PC-9 (cell line): ENCODE data around the gene PBX3. TPM values are rescaled to one million over a fixed set of nuclear protein-coding genes. Genes with fewer than 3 reads are reported as not detected.

Source experiments
- BruUV-seq: library from RNA; stranded (reverse); fragments of 400-500 nt; replicated peaks from 2 replicates; lab custom pipeline; 2021; lab: Mats Ljungman, UMichigan
- CTCF ChIA-PET: fragments of 300-600 bp; sonication (Branson Sonifier 250); formaldehyde crosslinking; loops from one replicate; lab custom pipeline; 2022; ENCODE audit warnings: antibody characterized with exemption; lab: Charles Lee
- POLR2A ChIA-PET: fragments of 300-600 bp; sonication (Branson Sonifier 250); formaldehyde crosslinking; loops from one replicate; lab custom pipeline; 2022; ENCODE audit warnings: antibody characterized with exemption; ENCODE audit not compliant: unreplicated experiment; lab: Charles Lee
- DNase-seq, 2 experiments: peaks; one replicate each; pipeline versions ENCODE4 v3.0.0 to v3.0.0-alpha.2; 2015 to 2022; ENCODE audit warnings: mixed read lengths in 1 of 2
- H2AFZ ChIP-seq: fragments of 200-600 bp; sonication (generic); 2 replicates; pipeline ENCODE4 v1.8.1; 2017; ENCODE audit warnings: antibody characterized with exemption
- H3F3A ChIP-seq: fragments of 200-600 bp; sonication (generic); 2 replicates; pipeline ENCODE4 v1.8.1; 2017; ENCODE audit warnings: antibody characterized with exemption, mild to moderate bottlenecking, low read depth; ENCODE audit not compliant: insufficient read depth
- H3K27ac ChIP-seq: fragments of 200-600 bp; sonication (generic); 2 replicates; pipeline ENCODE4 v1.6.1; 2016; ENCODE audit warnings: mixed run types
- H3K27me3 ChIP-seq: fragments of 200-600 bp; sonication (generic); 2 replicates; pipeline ENCODE4 v1.6.1; 2016; ENCODE audit warnings: low read depth, mixed run types; ENCODE audit not compliant: insufficient read depth
- H3K36me3 ChIP-seq: fragments of 200-600 bp; sonication (generic); 2 replicates; pipeline ENCODE4 v1.6.1; 2016; ENCODE audit warnings: low read depth, mixed run types
- H3K4me1 ChIP-seq: fragments of 200-600 bp; sonication (generic); replicated peaks from 2 replicates; pipeline ENCODE4 v1.6.1; 2016; ENCODE audit warnings: mixed run types; ENCODE audit not compliant: insufficient read depth
- H3K4me2 ChIP-seq: fragments of 200-600 bp; sonication (generic); 2 replicates; pipeline ENCODE4 v1.6.1; 2017; ENCODE audit warnings: mixed run types
- H3K4me3 ChIP-seq: fragments of 200-600 bp; sonication (generic); 2 replicates; pipeline ENCODE4 v1.6.1; 2016; ENCODE audit warnings: mixed run types
- H3K79me2 ChIP-seq: fragments of 200-600 bp; sonication (generic); 2 replicates; pipeline ENCODE4 v1.6.1; 2017; ENCODE audit warnings: low read depth, mixed run types
- H3K9me2 ChIP-seq: fragments of 200-600 bp; sonication (generic); 2 replicates; pipeline ENCODE4 v1.8.1; 2017; ENCODE audit warnings: mild to moderate bottlenecking; ENCODE audit not compliant: insufficient read depth
- H3K9me3 ChIP-seq: fragments of 200-600 bp; sonication (generic); 2 replicates; pipeline ENCODE4 v1.8.1; 2016; ENCODE audit warnings: low read depth; ENCODE audit not compliant: insufficient read depth
- H4K20me1 ChIP-seq: fragments of 200-600 bp; sonication (generic); 2 replicates; pipeline ENCODE4 v1.8.1; 2017; ENCODE audit not compliant: insufficient read depth
- CTCF ChIP-seq: fragments of 200-600 bp; sonication (generic); conservative IDR thresholded peaks from 2 replicates; pipeline ENCODE4 v1.6.1; 2017; ENCODE audit warnings: mixed run types, antibody characterized with exemption, mild to moderate bottlenecking, moderate library complexity
- EZH2 ChIP-seq: fragments of 200-600 bp; sonication (generic); IDR thresholded peaks from 2 replicates; pipeline ENCODE4 v1.8.0; 2017; ENCODE audit warnings: antibody characterized with exemption, low read depth
- intact Hi-C: fragments of 100-400 bp; cut with micrococcal nuclease; formaldehyde crosslinking; loops from one replicate; pipeline ENCODE4 v1.10.0; 2022; ENCODE audit not compliant: unreplicated experiment
- total RNA-seq: library from RNA; stranded (reverse); gene quantifications from 2 replicates; pipeline ENCODE4 v1.2.3, GENCODE V29; 2021

The PBX3 gene
- total RNA-seq, 1 experiment from 2014 or later = 18.3 TPM

- no peaks in the 10 kb centered on the region for H3K79me2 ChIP-seq
- H3K27me3 ChIP-seq = no peaks in the 10 kb centered on the region
- no peak for DNase-seq
- intact Hi-C loops = no loop called here
- H3K27ac ChIP-seq = no peak overlapping the region
- H3K4me2 ChIP-seq = no peak overlapping the region
- no peak overlapping the region for H3K4me3 ChIP-seq
- H3K36me3 ChIP-seq = no peaks in the 10 kb centered on the region
- ChIA-PET POLR2A (no interaction called here), CTCF (no interaction called here)
- no peaks in the 10 kb centered on the region for H3K9me2 ChIP-seq
- no TSS peak for BruUV-seq
- H3K9me3 ChIP-seq = no peaks in the 10 kb centered on the region
- no peaks in the 10 kb centered on the region for H4K20me1 ChIP-seq
- H3F3A ChIP-seq = no peaks in the 10 kb centered on the region
- peaks cover 10% of the 10 kb centered on the region; the same call in 1 of the 2 replicates for H3K4me1 ChIP-seq
- TF ChIP-seq CTCF (no peak), EZH2 (no peak)
- no peak overlapping the region for H2AFZ ChIP-seq
Observed at GRCh38 chr9:125883565-125884217, 136.5 kb downstream of the PBX3 start.

GRCh38 chr9:125884218-125884595 is 137.0 kb downstream of the PBX3 start:
- TF ChIP-seq EZH2 = no peak
- no peak for TF ChIP-seq CTCF
- H3F3A ChIP-seq = no peaks in the 10 kb centered on the region
- H3K27me3 ChIP-seq = no peaks in the 10 kb centered on the region
- no peaks in the 10 kb centered on the region for H3K9me3 ChIP-seq
- DNase-seq = no peak
- peaks cover 10% of the 10 kb centered on the region; the same call in 1 of the 2 replicates for H3K4me1 ChIP-seq
- CTCF ChIA-PET = no interaction called here
- H4K20me1 ChIP-seq = no peaks in the 10 kb centered on the region
- BruUV-seq = no TSS peak
- no peaks in the 10 kb centered on the region for H3K36me3 ChIP-seq
- POLR2A ChIA-PET = no interaction called here
- no peaks in the 10 kb centered on the region for H3K79me2 ChIP-seq
- intact Hi-C loops = no loop called here
- no peaks in the 10 kb centered on the region for H3K9me2 ChIP-seq
- H3K27ac ChIP-seq = no peak overlapping the region
- H3K4me3 ChIP-seq = no peak overlapping the region
- no peak overlapping the region for H2AFZ ChIP-seq
- no peak overlapping the region for H3K4me2 ChIP-seq

- DNase-seq = no peak
- Histone ChIP-seq H4K20me1 (no peaks in the 10 kb centered on the region), H3K27me3 (no peaks in the 10 kb centered on the region), H3K79me2 (no peaks in the 10 kb centered on the region), H3K9me2 (no peaks in the 10 kb centered on the region), H3F3A (no peaks in the 10 kb centered on the region), H3K9me3 (no peaks in the 10 kb centered on the region), H3K36me3 (no peaks in the 10 kb centered on the region), H3K27ac (no peak overlapping the region), H3K4me2 (no peak overlapping the region), H2AFZ (no peak overlapping the region), H3K4me3 (no peak overlapping the region), H3K4me1 (peaks cover 10% of the 10 kb centered on the region; the same call in 1 of the 2 replicates)
- BruUV-seq = no TSS peak
- TF ChIP-seq CTCF (no peak), EZH2 (no peak)
- intact Hi-C loops = no loop called here
- POLR2A ChIA-PET = no interaction called here
- CTCF ChIA-PET = no interaction called here
Observed at GRCh38 chr9:125885405-125886034, 138.3 kb downstream of the PBX3 start.
